Measurements from ENCODE around the gene TSPAN3. TPM values are rescaled to one million over a fixed set of nuclear protein-coding genes. Genes with fewer than 3 reads are reported as not detected.

The TSPAN3 gene
- total RNA-seq, 4 donors from 2014 or later = 218 to 1,125 (median 697) TPM

- ATAC-seq (ENCODE audit: low FRiP score) (no peak), DNase-seq (ENCODE audit: low spot score) (no peak)
- no peak for TF ChIP-seq CTCF (IDR thresholded peaks at IDR 0.05)
Observed at GRCh38 chr15:77097921-77098320, 27.0 kb upstream of the TSPAN3 start.

- TF ChIP-seq CTCF (IDR thresholded peaks at IDR 0.05) = no peak
- ATAC-seq (ENCODE audit: low FRiP score) = no peak
Observed at GRCh38 chr15:77097248-77097721, 26.4 kb upstream of the TSPAN3 start.

GRCh38 chr15:77096541-77096940, 25.6 kb upstream of the TSPAN3 start:
- ATAC-seq (ENCODE audit: low FRiP score) (no peak), DNase-seq (ENCODE audit: low spot score) (no peak)
- no peak for TF ChIP-seq CTCF (IDR thresholded peaks at IDR 0.05)

More at GRCh38 chr15:77097248-77097721, 26.4 kb upstream of the TSPAN3 start:
- no peak for DNase-seq (ENCODE audit: low spot score)

- DNase-seq (ENCODE audit: low spot score) (no peak), ATAC-seq (ENCODE audit: low FRiP score) (peak; percentile 52)
- TF ChIP-seq CTCF (IDR thresholded peaks at IDR 0.05) = no peak
Observed at GRCh38 chr15:77096138-77096537, 25.2 kb upstream of the TSPAN3 start.

- ATAC-seq (ENCODE audit: low FRiP score) (no peak), DNase-seq (ENCODE audit: low spot score) (no peak)
- no peak for TF ChIP-seq CTCF (IDR thresholded peaks at IDR 0.05)
Observed at GRCh38 chr15:77094397-77095030, 23.6 kb upstream of the TSPAN3 start.

GRCh38 chr15:77093436-77093835, 22.5 kb upstream of the TSPAN3 start:
- ATAC-seq (ENCODE audit: low FRiP score) (no peak), DNase-seq (ENCODE audit: low spot score) (no peak)
- no peak for TF ChIP-seq CTCF (IDR thresholded peaks at IDR 0.05)

- no peak for TF ChIP-seq CTCF (IDR thresholded peaks at IDR 0.05)
- no peak for ATAC-seq (ENCODE audit: low FRiP score)
- DNase-seq (ENCODE audit: low spot score) = no peak
Observed at GRCh38 chr15:77091097-77091496, 20.2 kb upstream of the TSPAN3 start.

Data from omental fat pad (tissue), 4 donors.